Cerebellar cortex (tissue), 1 donor: ENCODE measurements around the gene KRTAP9-6.
"Not testable (repeated sequence)": the region's sequence is repeated elsewhere in the genome, so short reads cannot be mapped to it uniquely, and the experiment has no call there.

Experiments
- DNase-seq: peaks from one replicate; pipeline ENCODE4 v3.0.0-alpha.2; 2015; ENCODE audit warnings: low spot score

Gene KRTAP9-6

GRCh38 chr17:41271858-41272257 is 6.7 kb downstream of the KRTAP9-6 start:
- no peak for DNase-seq

GRCh38 chr17:41275648-41276190 is 10.5 kb downstream of the KRTAP9-6 start, which contains the start of gene KRTAP9-7:
TSS of gene KRTAP9-7 (plus strand) at chr17:41275698. CDS start at chr17:41275698, 0 bp downstream.
- DNase-seq: not testable (repeated sequence)

DNA sequence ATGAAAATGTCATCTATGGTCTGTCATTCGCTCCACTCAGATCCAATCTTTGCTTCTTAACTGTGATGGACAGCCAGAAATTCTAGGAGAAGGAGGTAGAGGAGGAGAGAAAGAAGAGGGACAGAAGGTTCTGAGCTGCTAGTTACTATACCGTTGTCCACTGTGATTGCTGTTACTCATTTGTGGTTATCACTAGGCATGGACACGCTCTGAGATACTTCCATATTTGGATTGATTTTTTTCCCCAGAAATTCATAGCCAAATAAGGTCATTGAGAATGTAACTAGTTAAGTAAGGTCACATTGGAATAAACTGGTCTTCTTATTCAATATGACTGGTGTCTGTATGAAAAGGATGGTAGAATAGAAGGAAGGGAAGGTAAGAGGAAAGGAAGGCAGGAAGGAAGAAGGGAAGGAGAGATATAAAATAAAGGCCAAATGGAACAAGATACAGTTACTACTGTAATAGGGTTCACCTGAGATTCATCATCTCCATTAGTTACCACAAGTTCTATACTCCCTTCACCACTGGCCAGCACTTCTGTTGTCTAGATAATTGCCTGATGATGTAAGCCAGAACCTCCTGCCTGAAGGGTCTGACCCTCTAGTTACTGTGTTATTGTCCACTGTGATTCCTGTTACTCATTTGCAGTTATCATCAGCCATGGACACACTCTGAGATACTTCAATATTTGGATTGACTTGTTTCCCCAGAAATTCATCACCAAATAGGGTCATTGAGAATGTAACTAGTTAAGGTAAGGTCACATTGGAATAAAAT is 13.2 kb downstream of the KRTAP9-6 start:
- no peak for DNase-seq

- DNase-seq: no peak
These were observed 18.9 kb downstream of the KRTAP9-6 start for GRCh38 chr17:41284043-41284442.

DNA sequence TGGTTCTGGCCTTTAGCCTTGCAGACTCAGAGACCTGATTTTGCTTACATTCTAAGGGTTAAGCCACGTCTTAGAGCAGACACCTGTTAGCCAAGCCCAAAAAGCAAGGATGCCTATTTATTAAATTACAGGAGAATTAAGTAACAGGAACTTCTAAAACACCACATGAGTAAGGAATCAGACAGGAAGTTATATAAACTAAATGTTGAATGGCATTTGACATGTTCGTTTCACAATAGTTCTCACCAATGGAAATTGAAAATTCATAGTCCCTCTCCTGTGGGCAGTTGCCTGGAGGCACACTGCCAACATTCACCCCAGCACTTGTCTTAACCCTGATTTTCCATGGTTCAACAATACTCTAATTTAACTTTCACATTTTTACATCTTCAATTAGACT is 19.4 kb downstream of the KRTAP9-6 start:
- DNase-seq: no peak

GRCh38 chr17:41287050-41287449 is 21.9 kb downstream of the KRTAP9-6 start:
- no peak for DNase-seq

- no peak for DNase-seq
These were observed 28.8 kb downstream of the KRTAP9-6 start for GRCh38 chr17:41294016-41294415.

DNA sequence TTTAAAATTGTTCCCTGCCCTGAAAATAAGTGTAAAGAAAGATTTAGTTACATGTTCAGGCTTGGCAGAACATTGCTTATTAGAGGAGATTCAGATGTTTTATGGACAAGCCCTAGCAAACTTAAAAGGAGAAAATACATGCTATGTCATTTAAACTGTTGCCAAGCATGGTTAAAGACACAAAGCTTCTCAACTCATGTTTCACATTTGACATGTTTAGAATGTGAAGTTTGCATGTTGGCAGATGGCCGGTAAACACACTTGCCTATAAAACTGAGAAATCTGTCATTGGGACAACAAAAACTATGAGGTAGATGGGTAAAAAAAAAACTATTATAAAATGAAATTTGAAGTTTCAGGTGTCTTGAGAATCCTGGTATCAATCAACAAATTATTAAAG is 31.7 kb downstream of the KRTAP9-6 start:
- no peak for DNase-seq

GRCh38 chr17:41298458-41299135 is 33.4 kb downstream of the KRTAP9-6 start:
- no peak for DNase-seq

DNA sequence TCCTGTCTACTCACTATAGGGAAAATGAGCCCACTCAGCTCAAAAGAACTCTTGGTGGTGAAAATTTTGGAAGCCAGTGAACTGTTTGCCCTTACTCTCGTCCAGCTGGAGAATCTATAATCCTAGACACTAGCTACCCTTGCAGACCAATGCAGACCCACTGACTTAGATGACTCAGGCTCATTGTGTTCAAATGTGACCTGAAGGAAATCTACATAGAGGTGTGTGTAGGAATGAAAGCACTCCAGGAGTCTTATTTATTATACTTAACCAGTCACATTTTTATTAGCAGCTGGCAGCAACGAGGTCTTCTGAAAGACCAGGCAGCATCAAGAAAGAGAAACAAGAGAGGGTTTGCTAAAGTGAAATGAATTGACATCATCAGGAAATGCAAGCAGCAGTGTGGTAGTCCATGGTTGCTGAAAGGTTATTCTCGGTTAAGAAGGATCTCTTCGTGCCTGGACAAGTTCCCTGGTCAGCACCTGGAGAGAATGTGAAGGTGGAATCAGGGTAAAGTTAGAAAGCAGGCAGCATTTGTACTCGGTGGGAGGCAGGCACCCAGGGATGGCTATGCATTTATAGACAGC is 36.1 kb downstream of the KRTAP9-6 start:
- DNase-seq: no peak

DNA sequence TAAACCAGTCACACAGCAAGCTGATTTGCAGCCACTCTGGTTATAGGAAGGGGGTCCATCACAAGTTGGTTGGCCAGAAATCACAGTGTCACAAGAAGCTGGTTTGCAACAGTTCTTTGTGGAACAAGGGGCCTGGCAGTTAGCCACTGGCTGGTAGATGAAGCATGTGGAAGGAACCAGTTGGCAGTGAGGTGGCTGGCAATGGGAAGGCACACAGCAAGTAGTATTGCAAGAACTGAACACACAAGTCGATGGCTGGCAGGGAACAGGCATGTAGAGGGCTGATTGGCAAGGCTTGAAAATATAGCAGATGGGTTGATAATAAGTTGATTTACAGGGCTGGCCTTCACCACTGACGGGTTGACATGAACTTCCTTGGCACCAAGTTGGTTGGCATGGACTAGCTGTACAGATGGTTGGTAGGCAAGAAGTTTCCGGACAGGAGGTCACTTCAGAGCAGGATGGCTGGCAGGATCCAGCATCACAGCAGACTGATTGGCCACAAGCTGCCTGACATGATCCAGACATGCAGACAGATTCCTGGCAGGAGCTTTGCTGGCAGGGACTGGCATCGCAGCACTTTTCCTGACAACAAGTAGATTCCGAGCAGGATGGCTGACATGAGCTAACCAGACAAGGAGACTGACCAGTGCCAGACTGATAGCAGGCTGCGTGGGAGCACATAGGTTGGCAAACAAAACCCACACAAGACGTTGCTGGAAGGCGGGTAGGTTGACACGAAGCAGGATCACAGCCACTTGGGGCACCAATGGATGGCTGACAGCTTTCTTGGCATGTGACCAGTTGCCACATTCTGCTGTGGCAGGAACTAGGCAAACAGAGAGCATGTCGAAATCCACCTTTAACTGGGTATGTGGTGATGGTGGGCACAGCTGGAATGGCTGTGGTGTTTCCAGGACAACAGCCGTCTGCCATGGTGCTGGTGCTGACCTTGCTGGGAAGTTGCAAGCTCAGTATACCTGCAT is 37.0 kb downstream of the KRTAP9-6 start, which contains the start of gene KRTAP29-1:
KRTAP29-1 (minus strand) TSS at position 936 of the 986 bp plus-strand sequence; CDS start at position 936, 0 bp downstream.
- DNase-seq: peak; percentile 98

DNA sequence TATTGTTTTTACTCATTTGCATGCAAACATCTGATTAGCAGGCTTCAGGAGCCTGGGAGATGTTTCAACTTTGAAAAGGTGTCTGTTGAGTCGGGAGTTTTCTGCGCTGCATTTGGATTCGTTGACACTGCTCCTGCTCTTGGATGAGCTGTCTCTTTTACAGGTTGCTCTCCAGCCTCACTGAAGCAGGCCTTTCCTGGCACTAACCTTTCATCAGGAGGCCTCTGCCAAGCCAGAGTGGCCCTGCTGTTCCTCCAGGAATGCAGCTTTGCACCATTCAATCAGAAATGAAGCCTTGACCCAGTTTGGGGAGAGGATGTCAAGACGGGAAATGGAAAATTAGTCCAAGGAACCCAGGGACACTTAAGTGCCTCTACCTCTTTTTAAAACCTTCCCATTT is 37.8 kb downstream of the KRTAP9-6 start:
- DNase-seq: peak; percentile 76

DNA sequence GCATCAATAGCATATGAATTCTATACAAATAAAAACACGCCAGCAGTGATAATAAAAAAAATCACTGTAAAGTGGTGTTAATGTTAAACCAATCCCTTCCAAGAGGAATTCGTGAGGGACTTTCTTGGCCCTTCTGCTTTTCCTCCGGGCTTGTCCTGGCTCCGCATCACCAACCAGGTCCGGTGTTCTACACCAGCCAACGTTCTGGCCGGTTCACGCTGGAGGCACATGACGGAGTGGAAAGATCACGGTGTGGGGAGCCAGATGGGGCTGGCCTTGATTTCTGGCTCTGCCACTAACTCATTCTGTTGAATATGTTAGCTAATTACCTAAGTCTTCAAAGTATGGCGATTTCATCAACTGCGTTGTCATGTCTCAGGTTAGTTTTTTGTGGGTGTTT is 38.9 kb downstream of the KRTAP9-6 start:
- DNase-seq: peak; percentile 35

- peak; percentile 87 for DNase-seq
These were observed 42.5 kb downstream of the KRTAP9-6 start for GRCh38 chr17:41307647-41308046.

- DNase-seq: peak; percentile 93
These were observed 43.2 kb downstream of the KRTAP9-6 start for GRCh38 chr17:41308251-41308917.

DNA sequence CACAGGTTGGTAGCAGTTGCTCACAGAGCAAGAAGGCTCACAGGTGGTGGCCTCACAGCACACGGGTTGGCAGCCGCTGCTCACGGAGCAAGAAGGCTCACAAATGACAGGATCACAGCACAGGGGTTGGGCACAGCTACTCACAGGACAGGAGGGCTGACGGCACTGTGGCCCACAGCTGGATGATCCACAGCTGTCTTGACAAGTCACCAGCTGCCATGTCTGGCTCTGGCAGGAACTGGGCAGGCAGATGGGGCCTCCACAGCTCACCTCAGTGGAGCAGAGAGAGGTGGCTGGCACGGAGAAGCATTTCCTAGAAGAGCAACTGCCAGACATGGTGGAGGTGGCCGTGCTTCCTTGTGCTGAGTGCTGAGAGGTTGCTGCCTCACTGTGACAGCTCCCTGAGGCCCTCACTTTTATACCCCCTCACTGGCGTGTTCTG is 43.8 kb downstream of the KRTAP9-6 start, which contains the start of gene KRTAP16-1:
KRTAP16-1 (minus strand) TSS at position 392 of the 442 bp plus-strand sequence; CDS start at position 336, 56 bp downstream.
- peak; percentile 58 for DNase-seq

DNA sequence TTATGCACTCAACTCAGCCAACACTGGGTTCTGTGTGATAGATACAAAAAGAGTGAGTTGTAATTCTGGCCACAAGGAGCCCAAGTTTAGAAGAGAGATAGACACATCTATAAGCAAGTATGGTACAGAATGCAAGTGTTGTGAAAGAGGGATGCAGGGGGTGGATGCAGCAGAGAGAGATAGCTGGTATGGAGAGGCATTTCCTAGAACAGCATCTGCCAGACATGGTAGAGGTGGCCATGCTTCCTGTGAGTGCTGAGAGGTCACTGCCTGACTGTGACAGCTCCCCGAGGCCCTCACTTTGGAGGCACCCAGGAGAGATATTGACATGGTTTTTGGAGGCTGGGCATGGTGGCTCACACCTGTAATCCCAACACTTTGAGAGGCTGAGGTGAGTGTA is 45.9 kb downstream of the KRTAP9-6 start:
- DNase-seq: no peak

- no peak for DNase-seq
These were observed 50.1 kb downstream of the KRTAP9-6 start, which contains the start of gene KRTAP17-1 for GRCh38 chr17:41315204-41315794. TSS of gene KRTAP17-1 (minus strand) at chr17:41315710. CDS start at chr17:41315650, 60 bp downstream.
